GM18858 (cell line): ENCODE results near the gene NADSYN1.
"Not testable (repeated sequence)": the region's sequence is repeated elsewhere in the genome, so short reads cannot be mapped to it uniquely, and the experiment has no call there.

Source experiments
- ATAC-seq: cut with Tn5 transposase; IDR thresholded peaks from one replicate; pipeline ENCODE4 v1.9.1; 2021; ENCODE audit not compliant: unreplicated experiment

The NADSYN1 gene

GRCh38 chr11:71525188-71525937 lies 72.4 kb downstream of the NADSYN1 start:
- ATAC-seq = no peak

- ATAC-seq = no peak
Measured at GRCh38 chr11:71525938-71526495, 73.0 kb downstream of the NADSYN1 start.

- ATAC-seq = not testable (repeated sequence)
Measured at GRCh38 chr11:71526796-71527575, 74.0 kb downstream of the NADSYN1 start, which contains the start of gene KRTAP5-7. TSS of gene KRTAP5-7 (plus strand) at chr11:71527267. CDS start at chr11:71527301, 34 bp downstream.

- ATAC-seq = no peak
Measured at GRCh38 chr11:71527576-71528210, 74.7 kb downstream of the NADSYN1 start.

GRCh38 chr11:71530602-71531001 lies 77.6 kb downstream of the NADSYN1 start:
- no peak for ATAC-seq

- ATAC-seq = no peak
Measured at GRCh38 chr11:71532036-71532610, 79.1 kb downstream of the NADSYN1 start.

GRCh38 chr11:71534711-71535608 lies 82.0 kb downstream of the NADSYN1 start:
- not testable (repeated sequence) for ATAC-seq

- ATAC-seq = no peak
Measured at GRCh38 chr11:71535825-71536224, 82.8 kb downstream of the NADSYN1 start.

GRCh38 chr11:71537537-71537936 lies 84.5 kb downstream of the NADSYN1 start:
- ATAC-seq = no peak

GRCh38 chr11:71537977-71538665 lies 85.1 kb downstream of the NADSYN1 start, which contains the start of gene KRTAP5-8:
TSS of gene KRTAP5-8 (plus strand) at chr11:71538025. CDS start at chr11:71538056, 31 bp downstream.
- ATAC-seq = not testable (repeated sequence)

GRCh38 chr11:71538666-71538990 lies 85.6 kb downstream of the NADSYN1 start:
- no peak for ATAC-seq

- ATAC-seq = no peak
Measured at GRCh38 chr11:71539017-71539416, 86.0 kb downstream of the NADSYN1 start.

GRCh38 chr11:71539971-71540370 lies 87.0 kb downstream of the NADSYN1 start:
- ATAC-seq = not testable (repeated sequence)

GRCh38 chr11:71540521-71541304 lies 87.7 kb downstream of the NADSYN1 start:
- ATAC-seq = not testable (repeated sequence)

GRCh38 chr11:71542382-71542781 lies 89.4 kb downstream of the NADSYN1 start:
- ATAC-seq = no peak

- ATAC-seq = no peak
Measured at GRCh38 chr11:71542879-71543777, 90.1 kb downstream of the NADSYN1 start.

GRCh38 chr11:71543866-71544265 lies 90.9 kb downstream of the NADSYN1 start:
- no peak for ATAC-seq
